A549 (cell line): Measurements from ENCODE around the gene DMPK.

Experiments
- CHD2 ChIP-seq: fragments of 150-350 bp; IDR thresholded peaks from 2 replicates; pipeline ENCODE4 v1.6.1; 2014; ENCODE audit warnings: low read length; ENCODE audit not compliant: partially characterized antibody
- EP300 ChIP-seq, 2 experiments: fragments of >200 bp; sonication (Bioruptor Twin); formaldehyde crosslinking; IDR thresholded peaks; 2 replicates in 1 of 2; 3 replicates in 1 of 2; pipeline ENCODE4 v1.6.1; 2016 to 2017
- ESRRA ChIP-seq: fragments of 150-350 bp; IDR thresholded peaks from 2 replicates; pipeline ENCODE4 v1.6.1; 2014; ENCODE audit warnings: mild to moderate bottlenecking, low read length, borderline replicate concordance
- GATA3 ChIP-seq: IDR thresholded peaks from 2 replicates; pipeline ENCODE4 v1.6.1; 2012; ENCODE audit warnings: borderline replicate concordance
- NR3C1 ChIP-seq: fragments of >200 bp; sonication (Bioruptor Twin); formaldehyde crosslinking; IDR thresholded peaks from 3 replicates; pipeline ENCODE4 v1.6.1; 2017
- POLR2A ChIP-seq: IDR thresholded peaks from 2 replicates; pipeline ENCODE4 v1.6.1; 2012; ENCODE audit warnings: mild to moderate bottlenecking, low read length
- REST ChIP-seq: fragments of 200-600 bp; sonication (generic); IDR thresholded peaks from 2 replicates; pipeline ENCODE4 v1.6.1; 2016; ENCODE audit warnings: antibody characterized with exemption, mild to moderate bottlenecking, moderate library complexity
- TF ChIP-seq, protein P1 (sequence below): fragments of >200 bp; sonication (Bioruptor Twin); formaldehyde crosslinking; IDR thresholded peaks from 3 replicates; pipeline ENCODE4 v1.5.1; 2016

DNA sequence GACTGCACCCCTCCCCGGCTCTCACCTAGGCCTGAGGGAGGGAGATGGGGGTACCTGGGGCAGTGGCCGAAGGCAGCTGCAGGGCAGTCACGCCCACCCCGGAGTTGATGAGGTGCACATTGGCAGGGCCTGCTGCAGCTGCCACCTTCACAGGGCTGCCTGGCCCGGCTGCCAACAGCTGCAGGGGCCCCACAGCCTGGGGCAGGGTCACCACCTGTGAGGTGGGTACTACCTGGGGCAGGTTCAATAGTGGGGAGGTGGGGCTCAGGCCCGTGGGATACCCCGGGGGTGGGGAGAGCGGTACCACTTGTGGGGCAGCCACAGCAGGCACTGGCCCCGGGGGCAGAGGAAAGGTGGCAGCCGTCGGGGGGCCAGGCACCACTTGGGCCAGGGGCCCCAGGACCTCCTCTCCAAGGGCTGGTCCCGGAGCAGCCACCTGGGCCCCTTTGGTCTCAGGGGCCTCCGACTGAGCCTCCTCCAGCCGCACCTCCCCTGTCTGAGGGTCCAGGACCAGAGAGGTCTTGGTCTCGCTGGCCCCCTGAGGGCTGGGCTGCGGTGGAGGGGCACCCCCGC is 15.9 kb downstream of the DMPK start:
- TF ChIP-seq, protein P1, sequence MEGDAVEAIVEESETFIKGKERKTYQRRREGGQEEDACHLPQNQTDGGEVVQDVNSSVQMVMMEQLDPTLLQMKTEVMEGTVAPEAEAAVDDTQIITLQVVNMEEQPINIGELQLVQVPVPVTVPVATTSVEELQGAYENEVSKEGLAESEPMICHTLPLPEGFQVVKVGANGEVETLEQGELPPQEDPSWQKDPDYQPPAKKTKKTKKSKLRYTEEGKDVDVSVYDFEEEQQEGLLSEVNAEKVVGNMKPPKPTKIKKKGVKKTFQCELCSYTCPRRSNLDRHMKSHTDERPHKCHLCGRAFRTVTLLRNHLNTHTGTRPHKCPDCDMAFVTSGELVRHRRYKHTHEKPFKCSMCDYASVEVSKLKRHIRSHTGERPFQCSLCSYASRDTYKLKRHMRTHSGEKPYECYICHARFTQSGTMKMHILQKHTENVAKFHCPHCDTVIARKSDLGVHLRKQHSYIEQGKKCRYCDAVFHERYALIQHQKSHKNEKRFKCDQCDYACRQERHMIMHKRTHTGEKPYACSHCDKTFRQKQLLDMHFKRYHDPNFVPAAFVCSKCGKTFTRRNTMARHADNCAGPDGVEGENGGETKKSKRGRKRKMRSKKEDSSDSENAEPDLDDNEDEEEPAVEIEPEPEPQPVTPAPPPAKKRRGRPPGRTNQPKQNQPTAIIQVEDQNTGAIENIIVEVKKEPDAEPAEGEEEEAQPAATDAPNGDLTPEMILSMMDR: no peak
- no peak for TF ChIP-seq CHD2
- TF ChIP-seq REST: no peak
- no peak for TF ChIP-seq POLR2A
- TF ChIP-seq NR3C1: no peak
- TF ChIP-seq GATA3: no peak
- no peak for TF ChIP-seq EP300 (IDR thresholded peaks at IDR 0.05)
- no peak for TF ChIP-seq ESRRA
